ENCODE data around the gene PALMD. TPM values are rescaled to one million over a fixed set of nuclear protein-coding genes. Genes with fewer than 3 reads are reported as not detected.

The PALMD gene
- total RNA-seq, 1 donor from 2014 or later, result 34.4 TPM

- Histone ChIP-seq H3K4me1 (no peaks in the 10 kb centered on the region), H3K4me3 (no peak overlapping the region), H3K27me3 (no peaks in the 10 kb centered on the region), H3K9me3 (no peaks in the 10 kb centered on the region), H3K27ac (no peak overlapping the region), H3K36me3 (no peaks in the 10 kb centered on the region)
- no peak for DNase-seq (ENCODE audit: low spot score in 2 of 2)
- intact Hi-C loops (cut with DNase I), result no loop called here
- no peak for TF ChIP-seq CTCF (IDR thresholded peaks at IDR 0.05)
Observed at GRCh38 chr1:99655376-99655775, 9.5 kb downstream of the PALMD start.

GRCh38 chr1:99656701-99657100, 10.8 kb downstream of the PALMD start:
- no peaks in the 10 kb centered on the region for H3K27me3 ChIP-seq
- intact Hi-C loops (cut with DNase I), result no loop called here
- no peaks in the 10 kb centered on the region for H3K36me3 ChIP-seq
- no peak overlapping the region for H3K27ac ChIP-seq
- H3K4me1 ChIP-seq, result no peaks in the 10 kb centered on the region
- no peak for TF ChIP-seq CTCF (IDR thresholded peaks at IDR 0.05)
- H3K9me3 ChIP-seq, result no peaks in the 10 kb centered on the region
- H3K4me3 ChIP-seq, result no peak overlapping the region
- no peak for DNase-seq (ENCODE audit: low spot score in 2 of 2)

- no peaks in the 10 kb centered on the region for H3K36me3 ChIP-seq
- no peak for DNase-seq (ENCODE audit: low spot score in 2 of 2)
- no peaks in the 10 kb centered on the region for H3K4me1 ChIP-seq
- no peaks in the 10 kb centered on the region for H3K9me3 ChIP-seq
- no peak overlapping the region for H3K27ac ChIP-seq
- no peak for TF ChIP-seq CTCF (IDR thresholded peaks at IDR 0.05)
- H3K4me3 ChIP-seq, result no peak overlapping the region
- H3K27me3 ChIP-seq, result no peaks in the 10 kb centered on the region
- intact Hi-C loops (cut with DNase I), result no loop called here
Observed at GRCh38 chr1:99657213-99658030, 11.5 kb downstream of the PALMD start.

- Histone ChIP-seq H3K36me3 (no peaks in the 10 kb centered on the region), H3K27ac (no peak overlapping the region), H3K27me3 (no peaks in the 10 kb centered on the region), H3K9me3 (no peaks in the 10 kb centered on the region), H3K4me3 (no peak overlapping the region), H3K4me1 (no peaks in the 10 kb centered on the region)
- intact Hi-C loops (cut with DNase I), result no loop called here
- TF ChIP-seq CTCF (IDR thresholded peaks at IDR 0.05), result no peak
- no peak for DNase-seq (ENCODE audit: low spot score in 2 of 2)
Observed at GRCh38 chr1:99658031-99658290, 12.0 kb downstream of the PALMD start.

- Histone ChIP-seq H3K4me3 (no peak overlapping the region), H3K27ac (peak overlapping the region in 1 of 2 donors; percentile 22), H3K9me3 (no peaks in the 10 kb centered on the region), H3K27me3 (no peaks in the 10 kb centered on the region), H3K4me1 (no peaks in the 10 kb centered on the region), H3K36me3 (no peaks in the 10 kb centered on the region)
- intact Hi-C loops (cut with DNase I), result no loop called here
- no peak for TF ChIP-seq CTCF (IDR thresholded peaks at IDR 0.05)
- DNase-seq (ENCODE audit: low spot score in 2 of 2), result no peak
Observed at GRCh38 chr1:99659755-99660210, 13.9 kb downstream of the PALMD start.

GRCh38 chr1:99660496-99660895, 14.6 kb downstream of the PALMD start:
- no peak for DNase-seq (ENCODE audit: low spot score in 2 of 2)
- H3K4me3 ChIP-seq, result no peak overlapping the region
- no peak for TF ChIP-seq CTCF (IDR thresholded peaks at IDR 0.05)
- H3K27me3 ChIP-seq, result no peaks in the 10 kb centered on the region
- no peak overlapping the region for H3K27ac ChIP-seq
- H3K36me3 ChIP-seq, result no peaks in the 10 kb centered on the region
- no peaks in the 10 kb centered on the region for H3K9me3 ChIP-seq
- H3K4me1 ChIP-seq, result no peaks in the 10 kb centered on the region
- intact Hi-C loops (cut with DNase I), result no loop called here
